GM18517 (cell line): ENCODE data around the gene PPIE.

Experiments used
- ATAC-seq: cut with Tn5 transposase; IDR thresholded peaks from one replicate; pipeline ENCODE4 v1.9.1; 2021; ENCODE audit warnings: mild to moderate bottlenecking, moderate library complexity; ENCODE audit not compliant: unreplicated experiment

Gene PPIE

GRCh38 chr1:39738622-39739366 is at the start of gene PPIE:
Gene PPIE, plus strand, starts transcription at chr1:39738882. Its CDS starts 19 bp downstream, at chr1:39738901.
- no peak for ATAC-seq

- ATAC-seq, result no peak
These were observed 49.5 kb upstream of the PPIE start for GRCh38 chr1:39689214-39689613.

GRCh38 chr1:39689635-39690034 is 49.0 kb upstream of the PPIE start:
- no peak for ATAC-seq

DNA sequence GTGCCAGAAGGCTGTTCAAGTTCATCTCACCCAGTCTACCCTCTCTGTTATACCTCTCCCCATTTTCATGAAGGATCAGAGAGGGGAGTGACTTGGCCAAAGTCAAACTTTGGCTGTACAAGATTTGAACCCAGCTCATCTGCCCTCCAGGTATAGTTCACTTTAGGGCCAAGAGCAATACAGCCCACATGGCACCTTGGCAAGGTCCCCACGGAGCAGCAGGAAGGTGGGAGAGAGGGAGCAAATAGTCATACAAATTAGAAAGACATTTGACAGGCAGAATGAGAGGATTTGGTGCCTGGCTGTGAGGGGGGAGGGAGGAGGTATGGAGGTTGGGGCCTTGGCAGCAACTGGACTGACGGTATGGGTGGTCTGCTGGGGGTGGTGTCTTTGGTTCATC is 48.5 kb upstream of the PPIE start:
- ATAC-seq, result no peak

GRCh38 chr1:39690794-39691382 is 47.8 kb upstream of the PPIE start:
- ATAC-seq, result no peak

DNA sequence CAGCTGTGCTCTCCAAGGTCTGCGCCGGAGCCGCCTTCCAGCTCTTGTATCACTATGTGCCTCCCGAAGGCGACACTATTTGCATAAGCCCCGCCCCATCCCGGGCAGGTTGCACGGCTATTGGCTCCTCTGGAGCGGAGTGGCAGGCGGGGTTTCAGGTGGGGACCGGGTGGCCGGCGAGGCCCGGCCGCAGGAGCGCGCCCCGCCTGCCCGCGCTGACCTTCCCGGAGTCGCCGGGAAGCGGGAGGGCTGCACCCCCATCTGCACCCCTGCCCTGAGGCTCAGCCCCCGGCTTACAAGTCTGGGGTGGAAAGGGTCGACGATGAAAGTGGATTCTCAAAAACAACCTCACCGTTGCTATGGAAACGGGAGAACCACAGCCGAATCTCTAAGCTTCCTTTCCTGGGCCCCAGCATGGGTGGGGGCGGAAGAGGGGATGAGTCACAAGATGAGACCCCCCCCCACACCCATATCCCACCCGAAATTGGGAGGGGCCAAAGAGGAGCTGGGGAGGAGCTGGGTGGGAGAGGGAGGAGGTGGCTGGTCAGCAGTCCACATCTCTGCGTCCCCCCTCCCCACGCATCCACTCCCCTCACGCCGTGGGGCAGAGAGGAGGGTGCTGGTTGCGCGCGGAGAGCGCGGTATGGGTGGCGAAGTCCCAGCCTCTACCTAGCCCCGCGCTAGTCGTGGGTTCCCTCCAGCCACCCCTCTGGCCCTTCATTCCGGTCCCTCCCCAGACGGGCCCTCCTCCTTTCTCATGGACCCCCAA is 47.1 kb upstream of the PPIE start, which contains the start of gene HPCAL4:
Gene HPCAL4 (minus strand): TSS at position 51 of the 769 bp plus-strand sequence. CDS start 6,830 bp downstream, outside the sequence.
- no peak for ATAC-seq

- no peak for ATAC-seq
These were observed 46.3 kb upstream of the PPIE start for GRCh38 chr1:39692152-39693074.

DNA sequence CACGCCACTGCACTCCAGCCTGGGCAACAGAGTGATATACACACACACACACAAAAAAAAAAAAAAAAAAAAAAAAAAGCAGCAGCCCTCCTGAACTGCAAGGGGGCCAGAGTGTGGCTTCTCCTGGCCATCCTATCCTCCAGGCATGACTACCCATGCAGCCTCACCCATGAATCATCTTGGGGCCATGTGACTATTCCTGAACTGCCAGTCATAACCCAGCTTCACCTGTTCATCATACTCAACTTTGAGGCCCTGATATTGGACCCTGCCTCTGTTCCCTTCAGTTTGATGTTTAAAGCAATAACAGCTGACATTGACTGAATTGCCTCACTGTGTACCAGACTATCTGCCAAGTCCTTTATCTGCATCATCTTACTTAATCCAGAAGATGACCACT is 44.7 kb upstream of the PPIE start:
- ATAC-seq, result no peak

DNA sequence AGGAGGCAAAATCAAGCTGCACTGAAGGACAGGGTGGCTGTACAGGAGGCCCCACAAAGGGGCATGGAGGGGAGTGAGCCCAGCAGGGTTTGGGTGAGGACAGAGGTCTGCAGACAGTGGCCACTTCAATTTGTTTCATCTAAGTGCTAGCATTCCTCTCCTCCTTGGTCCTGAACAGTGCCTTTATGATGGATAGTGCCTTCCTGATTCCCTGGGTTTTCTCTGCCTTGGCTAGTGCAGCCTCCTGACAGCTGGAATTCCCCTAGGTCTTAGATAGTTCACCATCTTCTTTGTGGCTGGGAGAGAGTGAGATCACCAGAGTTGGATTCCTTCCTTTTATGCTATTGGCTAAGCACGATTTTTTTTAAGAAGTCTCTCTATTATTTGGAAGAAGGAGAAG is 43.7 kb upstream of the PPIE start:
- ATAC-seq, result no peak

DNA sequence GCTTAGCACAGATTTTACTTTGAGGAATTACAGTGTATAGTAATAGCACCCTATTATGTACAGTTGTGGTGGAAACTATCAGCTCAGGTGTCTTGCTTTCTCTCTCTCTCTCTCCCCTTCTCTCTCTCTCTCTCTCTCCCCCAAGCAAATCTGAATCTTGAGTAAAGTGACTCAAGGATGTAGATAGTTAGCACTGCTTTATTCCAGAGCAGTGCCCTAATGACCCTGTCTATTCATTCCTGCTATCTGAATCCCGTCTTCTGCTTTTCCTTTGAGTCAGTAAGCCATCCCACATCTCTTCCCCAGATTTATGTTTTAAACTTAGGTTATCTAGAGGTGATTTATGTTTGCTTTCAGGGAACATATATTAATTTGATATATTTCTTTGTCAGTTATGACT is 42.2 kb upstream of the PPIE start:
- no peak for ATAC-seq

GRCh38 chr1:39698568-39698967 is 40.1 kb upstream of the PPIE start:
- no peak for ATAC-seq

DNA sequence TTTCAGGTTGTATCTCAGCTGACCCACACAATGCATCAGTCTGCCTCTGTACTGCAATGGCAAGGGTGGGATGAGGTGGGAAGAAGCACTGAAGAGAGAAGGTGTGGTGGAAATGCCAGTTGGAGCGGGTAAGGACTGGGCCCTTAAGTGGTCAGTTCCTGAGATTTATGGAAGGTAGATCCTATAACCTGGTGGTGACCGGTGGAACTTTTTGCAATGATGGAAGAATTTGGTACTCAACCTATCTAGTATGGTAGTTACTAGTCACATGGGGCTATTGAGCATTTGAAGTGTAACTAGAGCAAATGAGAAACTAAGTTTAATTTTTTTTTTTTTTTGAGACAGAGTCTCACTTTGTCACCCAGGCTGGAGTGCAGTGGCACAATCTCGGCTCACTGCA is 39.3 kb upstream of the PPIE start:
- no peak for ATAC-seq

DNA sequence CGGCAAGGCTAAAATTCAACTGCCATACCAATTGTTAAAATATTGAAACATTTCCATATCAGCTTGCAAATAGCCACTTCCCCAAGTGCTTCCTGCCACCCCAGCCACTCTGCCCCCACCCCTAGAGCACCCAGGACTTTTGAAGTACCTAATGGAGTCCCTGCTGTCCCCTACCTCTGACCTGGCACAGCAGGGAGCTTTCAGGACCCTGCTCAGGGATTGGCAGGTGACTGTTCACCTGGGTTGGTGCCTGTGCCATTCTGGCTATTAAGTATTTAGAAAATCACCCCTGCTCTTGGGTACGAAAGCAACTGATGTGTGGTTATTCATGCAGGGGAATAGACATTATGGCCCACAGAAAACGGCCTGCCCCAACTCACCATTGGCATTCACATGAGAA is 38.3 kb upstream of the PPIE start:
- no peak for ATAC-seq

GRCh38 chr1:39701049-39701439 is 37.6 kb upstream of the PPIE start:
- no peak for ATAC-seq

- ATAC-seq, result no peak
These were observed 33.9 kb upstream of the PPIE start for GRCh38 chr1:39704757-39705156.

DNA sequence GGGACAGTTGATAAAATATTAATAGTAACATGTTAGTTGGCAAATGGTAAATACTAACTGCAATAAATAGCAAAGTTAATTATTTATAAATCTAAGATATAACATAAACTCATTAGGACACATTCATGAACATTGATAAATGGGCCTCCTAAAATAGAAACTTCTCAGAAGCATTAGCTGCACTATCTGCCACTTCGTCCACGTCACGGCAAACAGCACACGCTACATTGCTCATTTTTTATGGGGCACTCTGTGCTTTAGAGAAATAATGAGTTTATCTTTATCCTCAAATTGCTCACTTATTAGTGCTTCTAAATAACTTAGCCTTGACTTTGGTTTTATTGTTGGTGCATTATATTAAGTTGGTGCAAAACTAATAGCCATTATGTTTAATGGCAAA is 31.2 kb upstream of the PPIE start:
- no peak for ATAC-seq

- no peak for ATAC-seq
These were observed 27.3 kb upstream of the PPIE start for GRCh38 chr1:39711104-39711965.

GRCh38 chr1:39711966-39712340 is 26.7 kb upstream of the PPIE start:
- no peak for ATAC-seq

DNA sequence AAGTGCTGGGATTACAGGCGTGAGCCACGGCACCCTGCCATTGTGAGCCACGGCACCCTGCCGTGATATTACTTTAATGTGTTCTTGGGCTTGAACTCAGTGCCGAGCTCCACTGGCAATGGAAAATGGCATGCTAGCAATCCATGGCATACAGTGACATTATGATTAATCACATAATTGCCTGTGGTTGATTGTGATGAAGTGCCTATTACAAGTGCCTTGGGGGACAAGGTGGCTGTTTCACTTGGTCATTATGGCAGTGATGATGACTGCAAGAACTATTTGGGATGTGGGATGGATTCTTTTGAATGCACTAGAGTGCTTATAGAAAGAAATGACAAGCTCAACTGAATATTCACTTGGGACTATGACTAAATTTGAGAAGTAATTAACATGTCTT is 25.1 kb upstream of the PPIE start:
- ATAC-seq, result no peak

- ATAC-seq, result no peak
These were observed 20.9 kb upstream of the PPIE start for GRCh38 chr1:39717809-39718208.
